Ishikawa (cell line): ENCODE measurements around the gene HSP90AB1.
A peak's percentile ranks its signal among the peaks of the same experiment; 100 is the strongest.

Source experiments
- CEBPB ChIP-seq: IDR thresholded peaks from 2 replicates; pipeline ENCODE4 v1.6.1; 2012
- CREB1 ChIP-seq: IDR thresholded peaks from 2 replicates; pipeline ENCODE4 v1.6.1; 2012; ENCODE audit warnings: low read depth
- EGR1 ChIP-seq: IDR thresholded peaks from 2 replicates; pipeline ENCODE4 v1.6.1; 2012
- EP300 ChIP-seq: IDR thresholded peaks from 2 replicates; pipeline ENCODE4 v1.6.1; 2012; ENCODE audit warnings: borderline replicate concordance
- FOXM1 ChIP-seq: IDR thresholded peaks from 2 replicates; pipeline ENCODE4 v1.6.1; 2012; ENCODE audit warnings: low read depth, borderline replicate concordance
- MAX ChIP-seq: IDR thresholded peaks from 2 replicates; pipeline ENCODE4 v1.6.1; 2012
- NFIC ChIP-seq: IDR thresholded peaks from 2 replicates; pipeline ENCODE4 v1.6.1; 2012
- RAD21 ChIP-seq: IDR thresholded peaks from 2 replicates; pipeline ENCODE4 v1.6.1; 2012; ENCODE audit warnings: low read depth
- REST ChIP-seq: IDR thresholded peaks from 2 replicates; pipeline ENCODE4 v1.6.1; 2012; ENCODE audit warnings: low read depth, mild to moderate bottlenecking
- TAF1 ChIP-seq: IDR thresholded peaks from 2 replicates; pipeline ENCODE4 v1.6.1; 2012; ENCODE audit warnings: low read depth, mild to moderate bottlenecking
- TCF12 ChIP-seq: IDR thresholded peaks from 2 replicates; pipeline ENCODE4 v1.6.1; 2012; ENCODE audit warnings: low read depth
- TEAD4 ChIP-seq: IDR thresholded peaks from 2 replicates; pipeline ENCODE4 v1.6.1; 2012
- USF1 ChIP-seq: IDR thresholded peaks from 2 replicates; pipeline ENCODE4 v1.6.1; 2012
- YY1 ChIP-seq: IDR thresholded peaks from 2 replicates; pipeline ENCODE4 v1.6.1; 2012; ENCODE audit warnings: low read depth
- ZBTB7A ChIP-seq: IDR thresholded peaks from 2 replicates; pipeline ENCODE4 v1.6.1; 2012; ENCODE audit warnings: low read depth

The HSP90AB1 gene

GRCh38 chr6:44219053-44219814, 27.7 kb upstream of the HSP90AB1 start:
- no peak for TF ChIP-seq CREB1
- TF ChIP-seq ZBTB7A, result peak; percentile 62
- TF ChIP-seq FOXM1, result no peak
- TF ChIP-seq NFIC, result peak; percentile 76
- no peak for TF ChIP-seq RAD21
- TF ChIP-seq TEAD4, result peak; percentile 49; the same call in 1 of the 2 replicates
- no peak for TF ChIP-seq USF1
- no peak for TF ChIP-seq YY1
- no peak for TF ChIP-seq EGR1
- peak; percentile 80 for TF ChIP-seq MAX
- TF ChIP-seq CEBPB, result no peak
- peak; percentile 79 for TF ChIP-seq EP300
- TF ChIP-seq TCF12, result peak; percentile 90
- no peak for TF ChIP-seq TAF1
- no peak for TF ChIP-seq REST

GRCh38 chr6:44219815-44220784, 26.8 kb upstream of the HSP90AB1 start:
- TF ChIP-seq CEBPB, result no peak
- TF ChIP-seq TCF12, result no peak
- no peak; the same call in 1 of the 2 replicates for TF ChIP-seq MAX
- no peak for TF ChIP-seq EP300
- no peak for TF ChIP-seq USF1
- TF ChIP-seq CREB1, result no peak
- no peak for TF ChIP-seq EGR1
- no peak for TF ChIP-seq RAD21
- no peak for TF ChIP-seq REST
- TF ChIP-seq FOXM1, result no peak
- no peak for TF ChIP-seq ZBTB7A
- no peak for TF ChIP-seq YY1
- no peak for TF ChIP-seq TAF1
- no peak for TF ChIP-seq NFIC
- no peak for TF ChIP-seq TEAD4

- no peak for TF ChIP-seq TEAD4
- no peak for TF ChIP-seq EP300
- no peak for TF ChIP-seq ZBTB7A
- TF ChIP-seq USF1, result no peak
- TF ChIP-seq TCF12, result no peak
- TF ChIP-seq REST, result no peak
- TF ChIP-seq NFIC, result no peak
- TF ChIP-seq YY1, result no peak
- TF ChIP-seq RAD21, result no peak
- TF ChIP-seq TAF1, result no peak
Measured at GRCh38 chr6:44220913-44221290, 26.0 kb upstream of the HSP90AB1 start.
